A673 (cell line): ENCODE data around the gene MICAL3.

Experiments used
- CTCF ChIP-seq: fragments of 300-800, 200-600 bp; sonication (generic); conservative IDR thresholded peaks from 2 replicates; pipeline ENCODE4 v1.5.1; 2017; ENCODE audit warnings: low read depth, mild to moderate bottlenecking, antibody characterized with exemption, low read length, moderate library complexity, mixed read lengths
- EZH2 ChIP-seq: fragments of 200-600 bp; sonication (generic); IDR thresholded peaks from 2 replicates; pipeline ENCODE4 v1.6.1; 2017; ENCODE audit warnings: borderline replicate concordance, low read depth, mild to moderate bottlenecking, mixed read lengths, antibody characterized with exemption, low read length; ENCODE audit not compliant: poor library complexity, severe bottlenecking

- TF ChIP-seq CTCF (no peak), EZH2 (no peak)
Observed at GRCh38 chr22:17903564-17904295, 120.6 kb downstream of the MICAL3 start.
